Measurements from ENCODE around the gene RNF183. TPM values are rescaled to one million over a fixed set of nuclear protein-coding genes. Genes with fewer than 3 reads are reported as not detected.
"Not testable (repeated sequence)": the region's sequence is repeated elsewhere in the genome, so short reads cannot be mapped to it uniquely, and the experiment has no call there.

Gene RNF183
- total RNA-seq, 1 donor from 2014 or later: 0.80 TPM

GRCh38 chr9:113274474-113275156, 28.6 kb downstream of the RNF183 start:
- DNase-seq (ENCODE audit: low read depth): peak; percentile 62

GRCh38 chr9:113269871-113270270, 33.3 kb downstream of the RNF183 start:
- DNase-seq (ENCODE audit: low read depth): no peak

DNA sequence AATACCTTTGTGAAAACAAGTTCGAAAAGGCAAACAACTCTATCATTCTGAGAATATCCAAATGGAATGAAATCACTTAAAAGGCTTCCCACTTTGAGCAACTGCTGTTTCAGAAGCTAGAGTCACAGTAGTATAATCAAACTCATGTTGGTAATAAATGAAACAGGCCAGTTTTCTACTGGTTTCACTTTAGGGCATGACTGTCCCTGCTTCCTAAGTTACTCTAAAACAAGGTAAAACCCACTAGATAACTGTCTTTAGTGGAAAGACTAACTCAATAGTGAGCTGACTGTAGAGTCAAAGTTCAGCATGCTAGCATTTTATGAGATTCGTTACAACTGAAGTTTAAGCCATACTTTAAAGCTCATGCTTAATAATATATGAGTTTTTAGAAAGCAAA, 33.8 kb downstream of the RNF183 start:
- DNase-seq (ENCODE audit: low read depth): no peak

DNA sequence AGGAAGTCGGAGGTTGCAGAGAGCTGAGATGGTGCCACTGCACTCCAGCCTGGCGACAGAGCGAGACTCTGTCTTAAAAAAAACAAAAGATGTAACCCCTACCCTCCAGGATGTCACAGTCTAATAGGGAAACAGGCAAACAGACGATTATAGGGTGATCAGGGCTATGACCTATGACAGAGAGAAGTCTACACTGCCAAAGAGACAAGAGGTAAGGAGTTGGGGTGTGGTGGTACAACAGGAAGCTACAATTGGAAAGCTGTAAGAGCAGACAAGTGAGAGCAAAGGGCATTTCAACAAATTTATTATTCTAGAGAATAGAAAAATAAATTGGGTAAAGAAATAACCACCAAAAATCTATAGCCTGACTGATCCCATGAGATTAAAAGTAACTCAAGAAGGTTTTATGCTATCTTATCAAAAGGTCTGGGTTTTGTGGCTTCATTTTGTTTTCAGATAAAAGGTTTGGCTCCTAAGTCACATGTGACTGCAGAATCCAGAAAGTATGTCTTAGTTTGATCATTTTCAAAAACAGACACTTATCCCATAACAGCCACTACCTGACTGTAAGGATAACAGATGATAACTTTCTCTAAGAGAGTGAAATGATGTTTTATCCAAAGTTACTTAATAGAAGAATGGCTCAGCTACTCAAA, 35.1 kb downstream of the RNF183 start:
- DNase-seq (ENCODE audit: low read depth): no peak

GRCh38 chr9:113266174-113266573, 37.0 kb downstream of the RNF183 start:
- no peak for DNase-seq (ENCODE audit: low read depth)

GRCh38 chr9:113261917-113262671, 41.1 kb downstream of the RNF183 start:
- DNase-seq (ENCODE audit: low read depth): peak; percentile 93

DNA sequence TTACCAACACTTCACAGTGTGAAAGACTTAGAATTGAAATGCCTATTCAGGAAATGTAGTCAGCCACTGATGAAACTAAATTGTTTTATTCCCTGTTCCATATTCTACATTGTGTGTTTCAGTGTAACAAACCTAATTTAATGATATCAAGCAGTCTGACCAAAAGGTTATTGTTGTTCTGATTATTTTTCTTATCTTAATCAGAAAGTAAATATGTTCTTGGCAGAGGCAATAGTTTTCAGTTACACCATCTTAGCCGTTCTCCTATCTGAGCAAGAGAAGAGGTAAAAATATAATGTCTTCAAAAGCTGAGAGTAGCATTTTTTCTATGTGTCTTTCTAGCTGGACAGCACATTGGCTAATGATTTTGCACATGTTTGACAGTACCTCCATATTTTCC, 44.9 kb downstream of the RNF183 start:
- DNase-seq (ENCODE audit: low read depth): no peak

GRCh38 chr9:113257863-113258262, 45.3 kb downstream of the RNF183 start:
- DNase-seq (ENCODE audit: low read depth): no peak

DNA sequence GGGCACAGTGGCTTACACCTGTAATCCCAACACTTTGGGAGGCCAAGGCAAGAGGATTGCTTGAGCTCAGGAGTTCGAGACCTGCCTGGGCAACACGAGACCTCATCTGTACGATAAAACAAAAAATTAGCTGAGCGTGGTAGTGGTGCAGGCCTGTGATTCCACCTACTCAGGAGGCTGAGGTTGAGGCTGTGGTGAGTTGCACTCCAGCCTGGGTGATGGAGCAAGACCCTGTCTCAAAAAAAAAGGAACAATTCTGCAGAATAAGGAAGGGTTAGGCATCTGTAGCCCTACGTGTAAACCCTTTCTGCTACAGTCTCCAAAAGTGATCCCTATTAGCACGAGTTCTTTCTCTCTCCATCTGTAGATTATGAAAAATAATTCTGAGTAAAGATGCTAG, 47.7 kb downstream of the RNF183 start:
- no peak for DNase-seq (ENCODE audit: low read depth)

DNA sequence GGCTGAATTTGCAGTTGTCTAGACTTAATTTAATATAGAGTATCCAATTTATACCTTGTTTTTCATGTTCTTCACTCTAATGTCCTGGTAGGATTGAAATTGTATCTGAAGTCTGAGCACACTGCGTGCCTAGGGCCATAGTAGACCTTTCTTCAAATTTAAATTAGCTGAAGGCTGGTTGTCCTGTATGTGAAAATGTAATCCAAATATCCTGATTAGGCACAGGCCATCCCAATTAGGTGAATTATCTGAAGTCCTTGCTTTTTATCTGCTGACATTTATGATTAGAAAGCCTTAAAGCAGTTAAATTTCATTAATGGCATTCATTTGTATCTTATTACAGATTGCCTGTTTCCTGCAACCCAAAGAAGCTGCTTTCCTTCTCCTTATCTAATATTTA, 48.2 kb downstream of the RNF183 start:
- no peak for DNase-seq (ENCODE audit: low read depth)

- no peak for DNase-seq (ENCODE audit: low read depth)
These were observed 52.4 kb downstream of the RNF183 start for GRCh38 chr9:113250807-113251206.

DNA sequence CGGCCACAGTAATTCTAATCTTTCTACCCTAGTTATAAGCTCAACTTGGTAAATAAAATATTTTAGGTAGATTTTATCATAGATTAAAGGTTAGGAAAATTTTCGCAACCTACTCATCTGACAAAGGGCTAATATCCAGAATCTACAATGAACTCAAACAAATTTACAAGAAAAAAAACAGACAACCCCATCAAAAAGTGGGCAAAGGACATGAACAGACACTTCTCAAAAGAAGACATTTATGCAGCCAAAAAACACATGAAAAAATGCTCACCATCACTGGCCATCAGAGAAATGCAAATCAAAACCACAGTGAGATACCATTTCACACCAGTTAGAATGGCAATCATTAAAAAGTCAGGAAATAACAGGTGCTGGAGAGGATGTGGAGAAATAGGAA, 53.5 kb downstream of the RNF183 start:
- DNase-seq (ENCODE audit: low read depth): not testable (repeated sequence)

GRCh38 chr9:113247640-113248039, 55.5 kb downstream of the RNF183 start:
- DNase-seq (ENCODE audit: low read depth): no peak

Other genes with a start within 250 kb of the RNF183 start
- 1.6 and 5.2 TPM in 2 replicates for gene ZFP37, start 246.7 kb downstream of the RNF183 start, total RNA-seq
- 14.8 and 40.8 TPM in 2 replicates for gene SLC31A2, start 152.4 kb downstream of the RNF183 start, total RNA-seq
- gene FKBP15, start 82.1 kb downstream of the RNF183 start, total RNA-seq: 9.6 and 30.2 TPM in 2 replicates
- 28.7 and 32.4 TPM in 2 replicates for gene SLC31A1, start 81.8 kb downstream of the RNF183 start, total RNA-seq
- 43.4 and 51.7 TPM in 2 replicates for gene CDC26, start 27.8 kb downstream of the RNF183 start, total RNA-seq
- gene PRPF4, start 27.7 kb downstream of the RNF183 start, total RNA-seq: 31.1 and 36.6 TPM in 2 replicates
- 1.9 and 9.3 TPM in 2 replicates for gene WDR31, start 36.9 kb upstream of the RNF183 start, total RNA-seq
- gene BSPRY, start 46.2 kb upstream of the RNF183 start, total RNA-seq: 0.45 and 22.4 TPM in 2 replicates
- gene HDHD3, start 73.6 kb upstream of the RNF183 start, total RNA-seq: 23.8 and 24.1 TPM in 2 replicates
- gene ALAD, start 97.9 kb upstream of the RNF183 start, total RNA-seq: 6.3 and 34.0 TPM in 2 replicates
- 36.1 and 53.0 TPM in 2 replicates for gene POLE3, start 107.3 kb upstream of the RNF183 start, total RNA-seq
- 0.35 and 0.45 TPM in 2 replicates for gene C9orf43, start 107.4 kb upstream of the RNF183 start, total RNA-seq
- gene RGS3, start 160.4 kb upstream of the RNF183 start, total RNA-seq: 56.1 and 76.2 TPM in 2 replicates